HG03066 (cell line): Measurements from ENCODE around the gene DBET.
"Not testable (repeated sequence)": the region's sequence is repeated elsewhere in the genome, so short reads cannot be mapped to it uniquely, and the experiment has no call there.

Source experiments
- ATAC-seq: cut with Tn5 transposase; IDR thresholded peaks from one replicate; pipeline ENCODE4 v1.9.1; 2021; ENCODE audit warnings: low read depth; ENCODE audit not compliant: unreplicated experiment

Gene DBET

GRCh38 chr4:190064342-190064741 is at the start of gene DBET:
Gene DBET, plus strand, starts transcription at chr4:190064502.
- ATAC-seq: not testable (repeated sequence)

GRCh38 chr4:190014771-190015537 is 49.3 kb upstream of the DBET start:
- ATAC-seq: no peak

GRCh38 chr4:190015538-190016368 is 48.5 kb upstream of the DBET start:
- no peak for ATAC-seq

GRCh38 chr4:190016369-190017289 is 47.7 kb upstream of the DBET start:
- ATAC-seq: no peak

- ATAC-seq: no peak
Observed at GRCh38 chr4:190017357-190018200, 46.7 kb upstream of the DBET start.

- no peak for ATAC-seq
Observed at GRCh38 chr4:190018201-190018920, 45.9 kb upstream of the DBET start.

GRCh38 chr4:190019023-190019858 is 45.1 kb upstream of the DBET start:
- no peak for ATAC-seq

GRCh38 chr4:190019859-190020463 is 44.3 kb upstream of the DBET start:
- not testable (repeated sequence) for ATAC-seq

- no peak for ATAC-seq
Observed at GRCh38 chr4:190020790-190021717, 43.2 kb upstream of the DBET start.

GRCh38 chr4:190021973-190022372 is 42.3 kb upstream of the DBET start:
- ATAC-seq: not testable (repeated sequence)

GRCh38 chr4:190022614-190023281 is 41.6 kb upstream of the DBET start:
- ATAC-seq: peak; percentile 58

GRCh38 chr4:190027156-190027555 is 37.1 kb upstream of the DBET start, which contains the start of gene FRG2:
Gene FRG2, minus strand, starts transcription at chr4:190027256. Its CDS starts 52 bp downstream, at chr4:190027204.
- ATAC-seq: not testable (repeated sequence)

- not testable (repeated sequence) for ATAC-seq
Observed at GRCh38 chr4:190031264-190031663, 33.0 kb upstream of the DBET start.

- ATAC-seq: peak; percentile 68
Observed at GRCh38 chr4:190037704-190038388, 26.5 kb upstream of the DBET start.

- ATAC-seq: not testable (repeated sequence)
Observed at GRCh38 chr4:190040873-190041272, 23.4 kb upstream of the DBET start.
